Ishikawa (cell line): Measurements from ENCODE around the gene MFN2.

ENCODE experiments used
- CEBPB ChIP-seq: IDR thresholded peaks from 2 replicates; pipeline ENCODE4 v1.6.1; 2012
- CREB1 ChIP-seq: IDR thresholded peaks from 2 replicates; pipeline ENCODE4 v1.6.1; 2012; ENCODE audit warnings: low read depth
- EGR1 ChIP-seq: IDR thresholded peaks from 2 replicates; pipeline ENCODE4 v1.6.1; 2012
- EP300 ChIP-seq: IDR thresholded peaks from 2 replicates; pipeline ENCODE4 v1.6.1; 2012; ENCODE audit warnings: borderline replicate concordance
- FOXM1 ChIP-seq: IDR thresholded peaks from 2 replicates; pipeline ENCODE4 v1.6.1; 2012; ENCODE audit warnings: low read depth, borderline replicate concordance
- NFIC ChIP-seq: IDR thresholded peaks from 2 replicates; pipeline ENCODE4 v1.6.1; 2012
- RAD21 ChIP-seq: IDR thresholded peaks from 2 replicates; pipeline ENCODE4 v1.6.1; 2012; ENCODE audit warnings: low read depth
- TAF1 ChIP-seq: IDR thresholded peaks from 2 replicates; pipeline ENCODE4 v1.6.1; 2012; ENCODE audit warnings: low read depth, mild to moderate bottlenecking
- TCF12 ChIP-seq: IDR thresholded peaks from 2 replicates; pipeline ENCODE4 v1.6.1; 2012; ENCODE audit warnings: low read depth
- TEAD4 ChIP-seq: IDR thresholded peaks from 2 replicates; pipeline ENCODE4 v1.6.1; 2012
- YY1 ChIP-seq: IDR thresholded peaks from 2 replicates; pipeline ENCODE4 v1.6.1; 2012; ENCODE audit warnings: low read depth
- ZBTB7A ChIP-seq: IDR thresholded peaks from 2 replicates; pipeline ENCODE4 v1.6.1; 2012; ENCODE audit warnings: low read depth
- TF ChIP-seq, protein P1 (sequence below): IDR thresholded peaks from 2 replicates; pipeline ENCODE4 v1.6.1; 2012
- TF ChIP-seq, protein P2 (sequence below): IDR thresholded peaks from 2 replicates; pipeline ENCODE4 v1.6.1; 2012; ENCODE audit warnings: low read depth, mild to moderate bottlenecking
- TF ChIP-seq, protein P3 (sequence below): IDR thresholded peaks from 2 replicates; pipeline ENCODE4 v1.6.1; 2012

MFN2 gene

DNA sequence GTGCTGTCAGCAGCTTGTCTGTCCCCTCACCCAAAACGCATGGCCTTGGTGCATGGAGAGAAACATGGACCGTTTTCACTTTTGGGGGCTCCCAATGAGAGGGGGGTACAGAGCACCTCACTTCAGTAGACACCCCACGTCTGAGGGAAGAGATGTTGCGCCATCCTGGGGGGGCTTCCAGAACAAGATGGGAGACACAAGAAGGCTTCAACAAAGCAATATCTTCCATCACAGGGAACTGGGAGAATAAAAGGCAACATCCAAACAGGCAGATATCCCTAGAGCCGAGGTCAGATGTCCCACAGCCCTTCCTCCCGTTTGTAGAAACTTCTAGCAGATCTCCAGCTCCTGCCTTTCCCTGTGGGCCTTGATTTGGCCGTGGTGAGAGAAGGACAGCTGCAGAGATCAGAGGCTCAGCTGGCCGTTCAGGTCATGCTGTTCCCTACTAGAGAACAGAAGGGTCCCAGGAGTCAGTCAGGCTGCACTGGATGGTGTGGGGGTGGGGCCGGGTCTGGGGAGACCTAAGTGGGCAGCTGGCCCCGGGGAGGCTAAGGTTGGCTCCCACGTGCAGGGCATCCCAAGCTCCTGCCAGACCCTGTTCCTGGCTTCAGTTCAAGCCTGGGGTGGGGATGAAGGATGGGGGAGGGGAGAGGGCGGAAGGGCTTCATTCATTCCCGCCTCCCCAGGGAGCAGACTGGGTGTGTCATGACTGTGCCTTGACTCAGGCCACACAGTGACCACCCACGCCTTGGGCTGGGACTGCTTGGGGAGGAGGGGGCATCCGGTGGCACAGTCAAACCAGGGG, 41.3 kb upstream of the MFN2 start:
- TF ChIP-seq TEAD4: no peak
- TF ChIP-seq CEBPB: no peak
- TF ChIP-seq EGR1: no peak
- TF ChIP-seq EP300: no peak
- TF ChIP-seq FOXM1: no peak
- no peak for TF ChIP-seq TCF12
- TF ChIP-seq NFIC: no peak
- TF ChIP-seq, protein P1, sequence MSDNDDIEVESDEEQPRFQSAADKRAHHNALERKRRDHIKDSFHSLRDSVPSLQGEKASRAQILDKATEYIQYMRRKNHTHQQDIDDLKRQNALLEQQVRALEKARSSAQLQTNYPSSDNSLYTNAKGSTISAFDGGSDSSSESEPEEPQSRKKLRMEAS: no peak
- TF ChIP-seq, protein P2, sequence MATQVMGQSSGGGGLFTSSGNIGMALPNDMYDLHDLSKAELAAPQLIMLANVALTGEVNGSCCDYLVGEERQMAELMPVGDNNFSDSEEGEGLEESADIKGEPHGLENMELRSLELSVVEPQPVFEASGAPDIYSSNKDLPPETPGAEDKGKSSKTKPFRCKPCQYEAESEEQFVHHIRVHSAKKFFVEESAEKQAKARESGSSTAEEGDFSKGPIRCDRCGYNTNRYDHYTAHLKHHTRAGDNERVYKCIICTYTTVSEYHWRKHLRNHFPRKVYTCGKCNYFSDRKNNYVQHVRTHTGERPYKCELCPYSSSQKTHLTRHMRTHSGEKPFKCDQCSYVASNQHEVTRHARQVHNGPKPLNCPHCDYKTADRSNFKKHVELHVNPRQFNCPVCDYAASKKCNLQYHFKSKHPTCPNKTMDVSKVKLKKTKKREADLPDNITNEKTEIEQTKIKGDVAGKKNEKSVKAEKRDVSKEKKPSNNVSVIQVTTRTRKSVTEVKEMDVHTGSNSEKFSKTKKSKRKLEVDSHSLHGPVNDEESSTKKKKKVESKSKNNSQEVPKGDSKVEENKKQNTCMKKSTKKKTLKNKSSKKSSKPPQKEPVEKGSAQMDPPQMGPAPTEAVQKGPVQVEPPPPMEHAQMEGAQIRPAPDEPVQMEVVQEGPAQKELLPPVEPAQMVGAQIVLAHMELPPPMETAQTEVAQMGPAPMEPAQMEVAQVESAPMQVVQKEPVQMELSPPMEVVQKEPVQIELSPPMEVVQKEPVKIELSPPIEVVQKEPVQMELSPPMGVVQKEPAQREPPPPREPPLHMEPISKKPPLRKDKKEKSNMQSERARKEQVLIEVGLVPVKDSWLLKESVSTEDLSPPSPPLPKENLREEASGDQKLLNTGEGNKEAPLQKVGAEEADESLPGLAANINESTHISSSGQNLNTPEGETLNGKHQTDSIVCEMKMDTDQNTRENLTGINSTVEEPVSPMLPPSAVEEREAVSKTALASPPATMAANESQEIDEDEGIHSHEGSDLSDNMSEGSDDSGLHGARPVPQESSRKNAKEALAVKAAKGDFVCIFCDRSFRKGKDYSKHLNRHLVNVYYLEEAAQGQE: no peak
- no peak for TF ChIP-seq ZBTB7A
- no peak for TF ChIP-seq YY1
- TF ChIP-seq RAD21: no peak
- TF ChIP-seq, protein P3, sequence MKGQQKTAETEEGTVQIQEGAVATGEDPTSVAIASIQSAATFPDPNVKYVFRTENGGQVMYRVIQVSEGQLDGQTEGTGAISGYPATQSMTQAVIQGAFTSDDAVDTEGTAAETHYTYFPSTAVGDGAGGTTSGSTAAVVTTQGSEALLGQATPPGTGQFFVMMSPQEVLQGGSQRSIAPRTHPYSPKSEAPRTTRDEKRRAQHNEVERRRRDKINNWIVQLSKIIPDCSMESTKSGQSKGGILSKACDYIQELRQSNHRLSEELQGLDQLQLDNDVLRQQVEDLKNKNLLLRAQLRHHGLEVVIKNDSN: no peak
- TF ChIP-seq CREB1: no peak

DNA sequence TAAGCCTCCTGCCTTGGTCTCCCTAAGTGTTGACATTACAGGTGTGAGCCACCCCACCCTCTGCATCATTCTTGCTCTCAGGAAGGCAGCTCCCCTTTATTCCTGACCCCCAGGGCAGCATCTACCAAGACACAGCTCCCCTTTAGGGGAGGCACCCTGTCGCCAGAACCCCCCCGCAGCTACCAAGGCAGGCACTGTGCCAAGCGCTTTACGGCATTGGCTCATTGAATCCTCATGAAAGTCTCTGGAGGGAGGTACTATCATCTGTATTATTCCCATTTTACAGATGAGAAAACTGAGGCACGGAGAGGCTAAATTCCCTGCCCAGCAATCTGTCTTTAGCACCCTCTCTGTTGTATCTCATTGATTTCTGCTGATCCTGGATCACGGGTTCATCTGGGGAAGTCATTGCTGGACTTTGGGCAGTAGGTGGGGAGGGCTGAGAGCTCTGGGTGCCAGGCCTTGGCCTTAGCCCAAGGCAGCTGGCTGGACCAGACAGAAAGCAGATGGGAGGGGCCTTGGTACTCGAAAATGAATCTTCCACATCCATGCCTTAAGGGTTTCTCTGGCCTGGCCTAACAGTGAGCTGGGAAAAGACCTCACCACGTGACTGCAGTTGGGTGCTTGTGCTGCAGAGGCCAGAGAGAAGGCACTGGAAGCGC, 39.9 kb upstream of the MFN2 start:
- TF ChIP-seq TAF1: no peak
- TF ChIP-seq CEBPB: no peak
- TF ChIP-seq YY1: no peak
- no peak for TF ChIP-seq TEAD4
- no peak for TF ChIP-seq RAD21
- TF ChIP-seq, protein P2: no peak
- TF ChIP-seq CREB1: no peak
- no peak for TF ChIP-seq TCF12
- no peak for TF ChIP-seq EGR1
- TF ChIP-seq ZBTB7A: no peak
- no peak for TF ChIP-seq FOXM1
- TF ChIP-seq NFIC: no peak
- TF ChIP-seq, protein P1: no peak
- no peak for TF ChIP-seq EP300
- TF ChIP-seq, protein P3: no peak

DNA sequence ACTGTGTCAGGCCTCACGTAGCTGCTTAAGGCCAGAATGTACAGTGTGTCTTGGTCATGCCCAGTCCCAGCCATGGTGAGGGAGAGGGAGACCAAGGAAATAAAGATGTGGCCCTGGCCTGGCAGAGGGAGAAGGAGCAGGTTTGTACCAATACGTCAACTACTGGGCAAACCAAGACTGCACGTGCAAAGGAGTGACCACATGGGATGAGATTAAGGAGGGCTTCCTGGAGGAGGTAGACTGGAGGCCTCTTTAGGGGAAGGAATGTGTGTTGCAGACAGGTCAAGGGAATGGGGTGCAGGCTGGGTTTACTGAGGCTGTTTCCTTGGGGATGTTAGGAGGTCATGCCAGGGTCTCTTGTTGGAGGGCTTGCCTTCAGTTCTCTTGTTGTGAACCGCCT, 38.0 kb upstream of the MFN2 start:
- no peak for TF ChIP-seq CEBPB
- TF ChIP-seq TEAD4: no peak
- TF ChIP-seq YY1: no peak
- TF ChIP-seq, protein P1: no peak
- TF ChIP-seq, protein P2: no peak
- TF ChIP-seq EGR1: no peak
- TF ChIP-seq ZBTB7A: no peak
- no peak for TF ChIP-seq RAD21
- TF ChIP-seq NFIC: no peak
- TF ChIP-seq TCF12: no peak
- TF ChIP-seq, protein P3: no peak
- TF ChIP-seq EP300: no peak
- no peak for TF ChIP-seq FOXM1
- no peak for TF ChIP-seq CREB1
- TF ChIP-seq TAF1: no peak
